GM11168 (cell line): ENCODE results near the gene VWA5B1.

Experiments used
- in situ Hi-C: fragments of 300-500 bp; cut with MboI; formaldehyde crosslinking; loops from one replicate; pipeline ENCODE4 v1.12.0; 2022; ENCODE audit warnings: low sequenced_read_pairs; ENCODE audit not compliant: unreplicated experiment

Gene VWA5B1

DNA sequence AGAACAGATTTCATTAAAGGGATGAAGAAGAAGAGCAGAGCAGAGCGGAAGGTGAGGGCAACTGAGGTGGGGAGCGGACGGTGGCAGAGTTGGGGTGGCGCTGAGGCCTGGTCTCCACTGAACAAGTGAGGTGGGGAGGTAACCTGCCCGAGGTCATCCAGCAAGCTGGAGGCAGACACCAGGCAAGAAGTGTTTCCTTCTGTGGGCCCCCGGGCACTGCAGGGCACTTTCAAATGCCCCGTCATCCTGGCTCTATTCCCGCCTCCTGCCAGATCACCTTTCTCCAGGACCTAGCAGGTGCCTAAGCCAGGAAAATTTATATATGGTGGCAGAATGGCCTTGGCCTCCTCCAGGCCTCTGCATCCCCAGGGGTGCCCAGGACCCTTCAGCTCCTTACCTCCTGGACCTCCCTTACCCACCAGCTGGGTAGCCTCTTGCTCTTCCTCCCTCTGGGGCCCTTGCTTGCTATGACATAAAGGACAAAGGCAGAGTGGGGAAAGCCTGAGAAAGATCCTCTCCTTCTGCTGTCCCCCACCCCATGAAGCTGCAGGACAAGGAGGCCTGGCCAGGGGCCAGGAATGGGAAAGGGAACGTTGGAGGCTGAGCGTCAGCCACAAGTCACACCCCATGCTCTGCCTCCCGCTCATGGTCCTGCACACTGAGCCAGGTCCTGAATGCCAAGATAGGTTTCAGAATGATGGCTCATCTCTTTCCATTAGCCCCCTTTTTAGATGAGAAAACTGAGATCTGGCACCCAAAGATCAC is 29.0 kb downstream of the VWA5B1 start:
- in situ Hi-C loops: no loop called here

DNA sequence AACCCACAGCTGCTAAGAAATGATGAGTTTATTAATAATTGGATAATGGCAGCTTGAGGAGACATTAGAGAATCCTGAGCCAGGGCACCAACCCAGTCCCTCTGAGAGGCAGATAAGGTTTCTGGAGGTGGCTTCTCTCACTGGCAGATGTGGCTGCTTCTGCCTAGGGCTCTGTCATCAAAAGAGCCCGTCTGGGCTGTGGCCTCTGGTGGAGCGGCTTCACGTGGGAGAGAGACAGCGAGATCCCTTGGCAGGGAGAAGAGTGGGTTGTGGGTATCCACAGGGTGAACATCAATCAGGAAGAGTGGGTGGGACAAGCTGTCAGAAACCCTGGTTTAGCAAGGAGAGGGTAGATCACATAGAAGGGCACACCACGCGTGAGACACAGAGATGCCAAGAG is 30.0 kb downstream of the VWA5B1 start:
- in situ Hi-C loops: no loop called here

DNA sequence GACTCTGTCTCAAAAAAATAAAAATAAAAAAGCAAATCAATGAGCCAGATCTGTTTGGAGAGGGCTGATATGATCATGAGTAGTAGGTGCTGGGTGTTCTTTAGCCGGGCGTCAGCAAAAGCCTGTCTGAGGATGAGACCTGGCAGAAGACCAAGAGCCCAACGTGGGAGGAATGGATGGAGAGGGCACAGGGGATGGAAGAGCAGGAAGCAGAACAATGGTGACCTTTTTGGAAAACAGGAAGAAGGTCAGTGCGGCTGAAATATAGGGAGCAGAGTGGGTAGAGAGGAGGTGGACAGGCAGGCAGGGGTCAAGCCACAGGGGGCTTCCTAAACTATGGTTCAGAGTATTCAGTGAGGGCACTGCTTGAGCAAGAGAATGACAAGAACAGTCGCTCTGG is 30.9 kb downstream of the VWA5B1 start:
- in situ Hi-C loops: no loop called here

DNA sequence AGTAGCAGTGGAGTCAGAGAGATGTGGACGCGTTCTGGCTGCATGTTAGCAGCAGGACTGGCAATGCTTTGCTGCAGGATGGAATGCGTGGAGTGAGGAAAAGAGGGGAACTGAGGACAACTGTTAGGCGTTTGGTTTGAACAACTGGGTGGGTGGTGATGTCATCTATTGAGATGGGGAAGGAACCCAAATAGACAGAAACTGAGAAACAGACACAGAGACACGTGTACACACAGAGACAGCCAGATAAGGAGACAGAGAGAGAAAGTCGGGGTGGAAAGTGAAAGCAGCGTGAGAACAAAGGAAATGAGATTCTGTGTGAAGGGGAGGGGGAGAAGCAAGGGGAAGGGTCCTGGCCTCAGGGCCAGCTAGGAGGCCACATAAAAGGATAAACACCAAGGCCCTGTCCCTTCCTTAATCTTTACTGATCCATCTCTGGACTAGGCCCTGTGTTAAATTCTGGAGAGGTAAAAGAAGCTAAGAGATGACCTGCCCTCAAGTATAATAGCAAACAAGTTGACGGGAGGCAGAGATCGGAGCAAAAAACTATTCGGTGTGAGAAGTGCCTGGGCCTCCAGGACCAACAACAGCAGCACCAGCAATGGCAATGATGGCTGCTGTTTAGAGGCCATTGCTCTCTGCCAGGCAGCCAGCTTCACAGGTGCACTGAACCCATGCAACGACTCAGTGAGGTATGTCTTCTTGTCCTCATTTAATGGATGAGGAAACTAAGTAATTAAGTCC is 31.6 kb downstream of the VWA5B1 start:
- in situ Hi-C loops: no loop called here

DNA sequence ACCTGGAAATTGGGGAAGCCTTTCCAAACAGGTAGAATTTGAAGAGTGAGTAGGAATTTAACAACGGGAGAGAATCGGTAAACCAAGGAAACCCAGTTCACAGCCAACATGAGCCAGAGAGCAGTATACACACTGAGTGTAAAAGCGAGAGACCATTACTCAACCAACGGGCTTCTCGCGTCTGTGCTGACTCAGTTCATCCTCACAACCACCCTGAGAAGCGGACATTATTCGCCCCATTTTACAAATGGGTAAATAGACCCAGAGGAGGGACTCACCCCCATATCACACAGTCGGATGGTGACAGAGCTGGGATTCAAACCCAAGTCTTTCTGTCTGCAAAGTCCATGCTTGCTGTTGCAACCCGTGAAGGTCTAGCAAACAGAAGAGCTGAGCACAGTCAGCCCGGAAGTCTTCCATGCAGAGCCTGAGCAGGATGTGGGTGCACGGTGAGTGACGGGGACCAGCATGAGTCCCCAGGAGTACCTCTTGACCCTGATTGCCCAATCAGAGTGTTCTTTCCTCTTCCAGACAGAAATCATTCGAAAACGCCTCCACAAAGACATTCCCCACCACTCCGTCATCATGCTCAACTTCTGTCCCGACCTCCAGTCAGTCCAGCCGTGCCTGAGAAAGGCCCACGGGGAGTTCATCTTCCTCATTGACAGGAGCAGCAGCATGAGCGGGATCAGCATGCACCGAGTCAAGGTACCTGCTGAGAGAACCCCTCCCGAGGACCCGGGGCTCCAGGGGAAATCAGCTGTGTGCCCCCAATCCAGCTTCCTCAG is 32.3 kb downstream of the VWA5B1 start:
- in situ Hi-C loops: no loop called here

DNA sequence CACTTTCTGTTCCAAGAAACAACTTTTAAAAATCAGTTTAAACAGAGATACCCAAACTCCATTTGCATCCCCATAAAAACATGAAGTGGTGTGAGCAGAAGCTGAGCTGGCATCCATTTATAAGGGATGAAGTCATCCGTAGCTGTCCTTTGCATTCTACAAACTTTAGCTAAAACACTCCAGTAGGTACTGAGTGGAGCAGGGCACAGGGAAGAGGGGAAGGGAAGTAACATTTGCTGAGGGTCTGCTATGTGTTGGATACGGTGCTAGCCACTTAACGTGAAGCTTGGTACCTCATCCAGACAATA is 32.9 kb downstream of the VWA5B1 start:
- in situ Hi-C loops: no loop called here

DNA sequence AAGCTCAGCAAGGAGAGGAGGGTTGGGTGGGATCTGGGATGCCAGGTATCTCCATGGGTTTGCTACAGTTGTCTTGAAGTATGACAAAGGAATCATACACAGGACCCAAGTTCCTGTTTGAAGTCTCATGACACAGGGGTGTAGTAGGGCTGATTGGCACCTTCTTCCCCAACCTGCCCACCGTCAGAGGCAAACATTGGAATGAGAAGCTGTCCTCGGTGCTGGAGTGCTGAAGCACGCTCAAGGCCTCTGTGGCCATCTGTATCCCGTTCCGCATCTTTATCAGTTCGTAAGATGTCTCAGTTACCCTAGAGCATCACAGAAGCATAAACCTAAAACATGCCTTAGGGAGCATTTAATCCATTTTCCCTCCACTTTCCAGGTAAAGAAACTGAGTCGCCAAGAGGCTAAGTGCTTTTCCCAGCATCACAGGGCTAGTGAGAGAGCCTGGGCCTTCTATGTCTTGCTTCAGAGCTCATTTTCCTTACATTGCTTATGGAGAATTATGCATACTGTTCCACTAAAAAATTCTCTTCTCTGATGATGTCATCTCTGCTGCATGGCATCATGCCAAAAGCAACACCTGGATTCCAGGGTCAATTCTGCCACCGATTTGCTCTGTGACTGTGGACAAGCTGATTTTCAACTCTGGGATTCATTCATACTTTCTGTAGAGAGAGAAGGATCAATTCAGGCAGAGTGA is 34.2 kb downstream of the VWA5B1 start:
- in situ Hi-C loops: no loop called here

DNA sequence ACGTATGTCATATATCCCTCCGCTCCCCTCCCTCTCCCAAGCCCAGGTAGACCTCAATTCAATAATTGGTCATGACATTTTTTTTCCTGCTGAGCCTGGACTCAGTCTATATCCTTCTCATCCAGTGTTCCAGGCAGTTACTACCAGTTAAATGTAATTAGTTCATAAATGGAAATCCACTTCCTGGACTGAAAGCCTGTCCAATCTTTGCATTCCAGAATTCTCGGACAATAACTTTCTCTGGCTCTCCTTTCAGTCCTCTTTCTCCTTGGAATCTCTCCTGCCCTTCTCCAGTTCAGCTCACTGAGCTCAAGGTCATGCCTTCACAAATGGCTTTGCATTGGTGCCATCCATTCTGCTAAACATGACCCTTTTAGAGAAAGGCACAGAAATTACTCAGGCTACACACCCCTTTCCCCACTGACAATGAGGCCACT is 34.8 kb downstream of the VWA5B1 start:
- in situ Hi-C loops: no loop called here

DNA sequence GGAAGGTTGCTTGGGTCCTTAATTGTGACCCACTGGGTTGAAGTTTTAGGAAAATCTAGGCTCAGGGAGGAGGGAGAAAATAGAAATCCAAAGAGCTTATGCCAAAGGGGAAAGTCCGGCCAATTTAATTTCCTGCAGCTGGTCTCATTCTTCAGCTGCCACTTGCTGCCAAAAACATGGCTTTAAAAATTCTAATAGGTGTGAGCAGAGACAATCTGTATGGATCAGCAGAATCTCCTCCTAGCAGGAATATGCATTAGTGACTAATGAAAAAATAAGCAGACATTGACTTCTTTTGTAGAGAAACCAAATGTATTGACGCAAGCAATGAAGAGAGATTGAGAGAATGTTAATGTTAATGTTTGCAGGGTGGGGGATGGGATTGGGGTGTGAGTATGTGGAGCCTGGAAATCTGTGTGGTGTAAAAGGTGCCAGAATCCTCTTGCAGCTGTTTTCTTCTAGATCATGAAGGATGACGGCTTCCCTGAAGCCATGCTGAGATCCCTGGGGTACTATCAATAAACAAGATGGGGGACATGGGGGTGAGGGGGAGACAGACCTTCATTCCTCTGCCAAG is 35.3 kb downstream of the VWA5B1 start:
- in situ Hi-C loops: no loop called here

DNA sequence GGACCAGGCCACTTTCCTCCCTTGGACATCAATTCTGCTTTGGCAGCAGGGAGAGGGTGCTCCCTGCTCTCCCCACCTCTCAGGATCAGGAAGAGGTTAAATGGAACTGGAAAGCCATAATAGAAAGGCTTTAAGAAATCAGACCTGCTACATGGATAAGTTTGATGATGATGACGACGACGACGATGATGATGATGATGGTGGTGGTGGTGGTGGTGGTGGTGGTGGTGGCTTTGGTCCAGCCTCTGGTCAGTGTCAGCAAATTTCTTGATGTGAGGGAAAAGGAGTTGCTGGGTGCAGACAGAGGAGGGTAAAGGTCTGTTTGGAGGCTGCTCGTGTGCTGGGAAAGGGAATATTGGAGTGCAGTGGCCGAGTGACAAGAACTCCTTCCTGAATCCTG is 36.8 kb downstream of the VWA5B1 start:
- in situ Hi-C loops: no loop called here

DNA sequence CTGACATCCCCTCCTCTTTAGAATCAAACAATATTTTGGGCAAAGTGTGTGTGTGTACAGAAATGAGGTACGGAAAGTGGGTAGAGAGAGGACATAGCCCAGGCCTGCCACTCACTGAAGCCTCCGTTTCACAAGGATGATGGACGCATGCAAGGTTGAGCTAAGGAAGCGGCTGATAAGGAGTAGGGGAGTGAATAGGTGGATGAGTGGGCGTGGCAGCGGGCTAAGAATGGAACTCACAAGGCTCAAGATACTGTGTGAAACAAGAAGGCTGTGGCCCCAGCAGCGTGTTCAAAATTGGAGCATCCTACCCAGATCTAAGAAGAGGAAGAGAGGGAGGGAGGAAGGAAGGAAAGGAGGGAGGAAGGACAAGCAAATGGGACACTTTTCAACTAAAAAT is 37.5 kb downstream of the VWA5B1 start:
- in situ Hi-C loops: no loop called here

DNA sequence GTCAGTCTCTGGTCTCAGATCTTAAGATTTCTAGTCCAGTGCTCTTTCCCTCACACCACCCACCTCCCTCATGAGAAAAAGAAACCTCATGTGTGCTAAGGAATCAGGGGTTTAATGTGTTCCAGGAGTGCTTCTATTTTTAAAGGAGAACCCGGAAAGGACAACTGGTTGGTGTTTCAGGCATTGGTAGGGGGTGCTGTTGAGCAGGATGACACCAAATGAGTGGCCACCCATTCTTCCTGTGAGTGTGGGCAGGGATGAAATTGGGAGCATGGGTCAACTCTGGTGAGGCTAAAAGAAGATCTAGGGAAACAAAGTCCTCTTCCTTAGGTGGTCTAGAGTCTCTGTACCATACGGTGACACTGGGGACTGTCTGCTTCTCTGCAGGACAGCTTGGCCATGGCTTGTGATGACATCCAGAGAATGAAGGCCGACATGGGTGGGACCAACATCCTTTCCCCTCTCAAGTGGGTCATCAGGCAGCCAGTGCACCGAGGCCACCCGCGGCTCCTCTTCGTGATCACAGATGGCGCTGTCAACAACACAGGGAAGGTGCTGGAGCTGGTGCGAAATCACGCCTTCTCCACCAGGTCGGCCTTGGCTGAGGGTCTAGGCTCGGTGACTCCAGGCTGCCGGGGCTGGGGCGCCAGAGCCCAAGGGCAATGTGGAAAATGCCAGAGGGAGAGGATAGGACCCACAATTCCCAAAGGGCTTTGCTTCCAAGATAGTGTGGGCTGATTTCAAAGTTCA is 39.3 kb downstream of the VWA5B1 start:
- in situ Hi-C loops: no loop called here

DNA sequence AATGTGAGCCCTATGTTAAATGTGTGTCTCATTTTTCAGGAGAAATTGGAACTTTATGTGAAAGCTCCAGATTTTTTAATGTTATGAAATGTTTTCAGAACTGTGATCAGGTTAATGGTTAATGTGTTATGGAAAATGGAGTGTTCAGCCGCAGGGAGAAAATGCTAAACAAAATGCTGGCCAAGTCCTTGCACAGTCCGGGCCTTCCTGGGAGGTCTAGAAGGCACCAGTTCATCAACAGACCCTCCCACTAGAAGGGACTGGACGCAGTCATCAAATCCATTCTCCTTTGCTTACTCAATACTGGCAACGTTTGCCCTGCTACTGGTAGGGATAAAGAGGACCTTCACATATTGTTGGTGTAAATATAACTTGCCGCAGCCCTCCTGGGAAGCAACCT is 43.4 kb downstream of the VWA5B1 start:
- in situ Hi-C loops: no loop called here

DNA sequence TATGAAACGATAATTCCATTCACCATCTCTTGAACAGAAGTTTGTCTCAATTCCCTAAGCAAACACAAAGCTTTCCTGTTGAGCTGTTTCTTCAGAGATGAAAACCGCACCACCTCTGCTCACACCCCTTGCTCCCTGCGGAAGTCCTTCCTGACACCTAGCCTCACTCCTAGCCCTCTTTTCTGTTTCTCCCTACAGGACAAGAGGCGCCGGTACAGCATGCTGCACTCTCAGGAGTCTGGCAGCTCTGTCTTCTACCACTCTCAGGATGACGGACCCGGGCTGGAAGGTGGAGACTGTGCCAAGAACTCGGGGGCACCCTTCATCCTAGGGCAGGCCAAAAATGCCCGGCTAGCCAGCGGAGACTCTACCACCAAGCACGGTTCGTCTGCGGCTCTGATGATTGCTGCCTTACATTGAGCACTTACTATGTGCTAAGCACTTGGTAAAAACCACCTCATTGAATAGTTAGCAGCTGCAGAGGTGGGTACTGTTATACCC is 45.5 kb downstream of the VWA5B1 start:
- in situ Hi-C loops: no loop called here

DNA sequence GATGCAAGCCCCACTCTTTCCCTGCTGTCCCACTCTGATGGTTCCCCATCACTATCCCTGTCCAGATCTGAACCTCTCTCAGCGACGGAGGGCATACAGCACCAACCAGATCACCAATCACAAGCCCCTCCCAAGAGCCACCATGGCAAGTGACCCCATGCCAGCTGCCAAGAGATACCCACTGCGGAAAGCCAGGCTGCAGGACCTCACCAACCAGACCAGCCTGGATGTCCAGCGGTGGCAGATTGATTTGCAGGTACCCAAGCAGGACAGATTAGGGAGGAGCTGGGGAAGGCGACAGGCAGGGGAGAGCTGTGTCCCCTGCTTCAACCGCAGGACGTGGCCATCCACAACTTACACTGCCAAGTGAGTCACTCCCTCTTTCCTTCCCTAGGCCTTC is 46.9 kb downstream of the VWA5B1 start:
- in situ Hi-C loops: no loop called here

DNA sequence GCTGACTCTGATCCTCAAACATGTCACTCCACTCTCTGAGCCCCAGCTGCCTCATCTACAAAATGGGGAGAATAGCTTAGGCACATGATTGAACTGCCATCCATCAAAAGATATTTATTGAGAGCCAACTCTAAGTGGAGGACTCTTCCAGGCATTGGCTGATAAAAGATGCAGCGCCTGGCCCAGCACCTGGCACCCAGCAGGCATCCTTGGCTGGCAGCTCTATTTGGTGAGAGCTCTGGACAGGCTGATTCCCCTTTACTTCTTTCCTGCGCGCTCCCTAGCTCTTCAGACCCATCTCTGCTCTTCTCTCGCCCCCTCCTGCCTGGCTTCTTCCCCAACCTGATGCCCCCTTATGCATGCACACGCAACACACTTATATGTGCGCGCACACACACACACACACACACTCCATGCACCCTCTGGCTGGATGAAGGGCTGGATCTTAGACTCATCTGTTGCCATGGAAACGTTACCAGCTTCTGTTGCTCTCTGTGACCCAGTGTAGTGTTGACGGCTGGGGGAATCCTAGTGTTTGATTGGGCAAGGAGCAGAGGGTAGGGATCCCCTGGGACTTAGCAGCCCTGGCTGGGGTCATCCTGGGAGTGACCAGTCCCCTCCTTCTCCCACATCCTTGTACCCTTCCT is 49.3 kb downstream of the VWA5B1 start:
- in situ Hi-C loops: no loop called here

DNA sequence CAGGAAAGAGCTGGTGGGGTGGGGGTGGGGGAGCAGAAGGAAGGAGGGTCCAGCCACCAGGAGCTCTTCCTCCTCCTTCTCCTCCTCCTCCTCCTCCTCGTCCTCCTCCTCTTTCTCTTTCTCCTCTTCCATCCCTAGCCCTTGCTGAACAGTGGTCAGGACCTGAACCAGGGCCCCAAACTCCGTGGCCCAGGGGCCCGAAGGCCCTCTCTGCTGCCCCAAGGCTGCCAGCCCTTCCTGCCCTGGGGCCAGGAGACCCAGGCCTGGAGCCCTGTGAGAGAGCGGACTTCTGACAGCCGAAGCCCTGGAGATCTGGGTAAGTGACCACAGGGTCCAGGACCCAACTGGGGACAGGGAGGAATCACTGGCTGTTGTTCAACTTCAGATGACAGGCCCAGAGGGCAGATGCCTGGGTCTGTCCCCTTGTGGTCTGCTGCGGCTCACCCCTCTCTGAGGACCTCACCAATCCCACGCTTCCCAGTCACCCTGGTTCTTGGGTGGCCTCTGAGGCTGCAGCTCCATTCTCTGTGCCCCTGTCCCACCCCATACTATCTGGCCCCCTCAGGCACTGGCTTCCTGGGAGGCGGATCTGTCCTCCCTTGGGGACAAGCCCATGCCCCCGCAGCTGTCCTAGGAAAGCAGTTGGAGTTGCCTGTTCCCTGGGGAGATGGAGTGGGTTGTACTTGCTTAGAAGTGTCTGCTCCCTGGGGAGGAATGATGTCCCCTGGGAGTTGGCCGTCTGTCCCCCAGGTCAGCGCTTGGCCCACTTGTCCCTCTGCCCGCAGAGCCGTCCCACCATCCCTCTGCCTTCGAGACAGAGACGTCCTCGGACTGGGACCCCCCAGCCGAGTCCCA is 51.8 kb downstream of the VWA5B1 start:
- in situ Hi-C loops: no loop called here
